22Rv1 (cell line): ENCODE measurements around the gene DMAC2.

Experiments
- CTCF ChIP-seq: fragments of 450-650 bp; IDR thresholded peaks from 2 replicates; pipeline ENCODE4 v1.5.1; 2017; ENCODE audit warnings: mild to moderate bottlenecking
- ZFX ChIP-seq: fragments of 450-650 bp; IDR thresholded peaks from 2 replicates; pipeline ENCODE4 v1.6.1; 2017; ENCODE audit warnings: antibody characterized with exemption, borderline replicate concordance

- TF ChIP-seq CTCF (no peak), ZFX (no peak)
Measured at GRCh38 chr19:41401483-41401882, 38.2 kb downstream of the DMAC2 start.
